ENCODE results near the gene NAGLU. TPM values are rescaled to one million over a fixed set of nuclear protein-coding genes. Genes with fewer than 3 reads are reported as not detected.
A peak's percentile ranks its signal among the peaks of the same experiment; 100 is the strongest.

NAGLU gene
- total and polyA plus RNA-seq, 10 of the 15 experiments (the other 5 are each of a cell fraction or from before 2014, with no cell fraction given): 0.23 to 27.5 (median 8.9) TPM

DNA sequence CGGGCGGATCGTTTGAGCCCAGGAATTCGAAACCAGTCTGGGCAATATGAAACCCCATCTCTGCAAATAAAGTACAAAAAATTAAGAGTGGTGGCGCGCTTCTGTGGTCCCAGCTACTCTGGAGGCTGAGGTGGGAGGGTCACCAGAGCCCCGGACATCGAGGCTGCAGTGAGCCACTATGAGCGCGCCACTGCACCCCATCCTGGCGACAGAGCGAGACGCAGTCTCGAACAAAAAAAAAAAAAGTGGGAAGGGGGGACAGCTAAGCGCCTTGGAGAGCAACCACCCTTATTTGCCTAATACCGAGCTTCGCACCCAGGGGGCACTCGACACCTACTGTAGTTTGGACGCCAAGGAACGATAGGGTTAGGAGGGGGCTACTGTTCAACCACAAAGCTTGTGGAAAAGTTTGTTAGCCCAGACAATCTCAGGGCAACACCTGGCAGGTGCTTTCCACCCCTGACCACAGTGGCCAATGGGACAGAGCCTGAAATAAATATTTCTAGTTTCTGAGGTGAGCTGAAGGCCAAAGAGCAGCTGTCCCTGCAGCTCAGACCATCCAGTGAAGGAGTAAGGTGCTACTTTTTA is 42.3 kb downstream of the NAGLU start (continued):
- peak; percentile 53; the same call in 1 of the 2 replicates for TF ChIP-seq PAX5 (IDR thresholded peaks at IDR 0.05; ENCODE audit: borderline replicate concordance, low read depth, low read length)
- TF ChIP-seq, protein P1, sequence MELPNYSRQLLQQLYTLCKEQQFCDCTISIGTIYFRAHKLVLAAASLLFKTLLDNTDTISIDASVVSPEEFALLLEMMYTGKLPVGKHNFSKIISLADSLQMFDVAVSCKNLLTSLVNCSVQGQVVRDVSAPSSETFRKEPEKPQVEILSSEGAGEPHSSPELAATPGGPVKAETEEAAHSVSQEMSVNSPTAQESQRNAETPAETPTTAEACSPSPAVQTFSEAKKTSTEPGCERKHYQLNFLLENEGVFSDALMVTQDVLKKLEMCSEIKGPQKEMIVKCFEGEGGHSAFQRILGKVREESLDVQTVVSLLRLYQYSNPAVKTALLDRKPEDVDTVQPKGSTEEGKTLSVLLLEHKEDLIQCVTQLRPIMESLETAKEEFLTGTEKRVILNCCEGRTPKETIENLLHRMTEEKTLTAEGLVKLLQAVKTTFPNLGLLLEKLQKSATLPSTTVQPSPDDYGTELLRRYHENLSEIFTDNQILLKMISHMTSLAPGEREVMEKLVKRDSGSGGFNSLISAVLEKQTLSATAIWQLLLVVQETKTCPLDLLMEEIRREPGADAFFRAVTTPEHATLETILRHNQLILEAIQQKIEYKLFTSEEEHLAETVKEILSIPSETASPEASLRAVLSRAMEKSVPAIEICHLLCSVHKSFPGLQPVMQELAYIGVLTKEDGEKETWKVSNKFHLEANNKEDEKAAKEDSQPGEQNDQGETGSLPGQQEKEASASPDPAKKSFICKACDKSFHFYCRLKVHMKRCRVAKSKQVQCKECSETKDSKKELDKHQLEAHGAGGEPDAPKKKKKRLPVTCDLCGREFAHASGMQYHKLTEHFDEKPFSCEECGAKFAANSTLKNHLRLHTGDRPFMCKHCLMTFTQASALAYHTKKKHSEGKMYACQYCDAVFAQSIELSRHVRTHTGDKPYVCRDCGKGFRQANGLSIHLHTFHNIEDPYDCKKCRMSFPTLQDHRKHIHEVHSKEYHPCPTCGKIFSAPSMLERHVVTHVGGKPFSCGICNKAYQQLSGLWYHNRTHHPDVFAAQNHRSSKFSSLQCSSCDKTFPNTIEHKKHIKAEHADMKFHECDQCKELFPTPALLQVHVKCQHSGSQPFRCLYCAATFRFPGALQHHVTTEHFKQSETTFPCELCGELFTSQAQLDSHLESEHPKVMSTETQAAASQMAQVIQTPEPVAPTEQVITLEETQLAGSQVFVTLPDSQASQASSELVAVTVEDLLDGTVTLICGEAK (IDR thresholded peaks at IDR 0.05; ENCODE audit: borderline replicate concordance): no peak
- peak; percentile 94 for TF ChIP-seq NR2F1 (conservative IDR thresholded peaks at IDR 0.05)
- TF ChIP-seq, protein P2, sequence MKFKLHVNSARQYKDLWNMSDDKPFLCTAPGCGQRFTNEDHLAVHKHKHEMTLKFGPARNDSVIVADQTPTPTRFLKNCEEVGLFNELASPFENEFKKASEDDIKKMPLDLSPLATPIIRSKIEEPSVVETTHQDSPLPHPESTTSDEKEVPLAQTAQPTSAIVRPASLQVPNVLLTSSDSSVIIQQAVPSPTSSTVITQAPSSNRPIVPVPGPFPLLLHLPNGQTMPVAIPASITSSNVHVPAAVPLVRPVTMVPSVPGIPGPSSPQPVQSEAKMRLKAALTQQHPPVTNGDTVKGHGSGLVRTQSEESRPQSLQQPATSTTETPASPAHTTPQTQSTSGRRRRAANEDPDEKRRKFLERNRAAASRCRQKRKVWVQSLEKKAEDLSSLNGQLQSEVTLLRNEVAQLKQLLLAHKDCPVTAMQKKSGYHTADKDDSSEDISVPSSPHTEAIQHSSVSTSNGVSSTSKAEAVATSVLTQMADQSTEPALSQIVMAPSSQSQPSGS (IDR thresholded peaks at IDR 0.05; ENCODE audit: low read length): peak; percentile 69; the same call in 1 of the 2 replicates
- TF ChIP-seq NFYB (IDR thresholded peaks at IDR 0.05; ENCODE audit: insufficient read depth, low read depth, low read length): no peak
- 0 out of 2 replicates have a peak, but pooled peaks have one; percentile 8 for TF ChIP-seq ESRRA (IDR thresholded peaks at IDR 0.05; ENCODE audit: low read length)
- TF ChIP-seq TAF1 (IDR thresholded peaks at IDR 0.05; ENCODE audit: borderline replicate concordance, low read depth, low read length): 0 out of 2 replicates have a peak, but pooled peaks have one; percentile 4
- TF ChIP-seq MTA2 (IDR thresholded peaks at IDR 0.05; ENCODE audit: low read depth): peak; percentile 80
- TF ChIP-seq POLR2A (IDR thresholded peaks at IDR 0.05; ENCODE audit: low read depth, low read length): no peak
- TF ChIP-seq CHD1 (IDR thresholded peaks at IDR 0.05; ENCODE audit: low read depth, low read length): no peak
- TF ChIP-seq TCF7 (IDR thresholded peaks at IDR 0.05; ENCODE audit: borderline replicate concordance): no peak
- no peak for TF ChIP-seq FOS (IDR thresholded peaks at IDR 0.05; ENCODE audit: borderline replicate concordance, extremely low read depth, insufficient read length)
- TF ChIP-seq TCF3 (IDR thresholded peaks at IDR 0.05; ENCODE audit: borderline replicate concordance, insufficient read depth, low read depth, low read length): peak; percentile 98
- TF ChIP-seq STAT3 (IDR thresholded peaks at IDR 0.05; ENCODE audit: low read depth, low read length): no peak
- TF ChIP-seq LARP7 (IDR thresholded peaks at IDR 0.05): no peak
- TF ChIP-seq, protein P3, sequence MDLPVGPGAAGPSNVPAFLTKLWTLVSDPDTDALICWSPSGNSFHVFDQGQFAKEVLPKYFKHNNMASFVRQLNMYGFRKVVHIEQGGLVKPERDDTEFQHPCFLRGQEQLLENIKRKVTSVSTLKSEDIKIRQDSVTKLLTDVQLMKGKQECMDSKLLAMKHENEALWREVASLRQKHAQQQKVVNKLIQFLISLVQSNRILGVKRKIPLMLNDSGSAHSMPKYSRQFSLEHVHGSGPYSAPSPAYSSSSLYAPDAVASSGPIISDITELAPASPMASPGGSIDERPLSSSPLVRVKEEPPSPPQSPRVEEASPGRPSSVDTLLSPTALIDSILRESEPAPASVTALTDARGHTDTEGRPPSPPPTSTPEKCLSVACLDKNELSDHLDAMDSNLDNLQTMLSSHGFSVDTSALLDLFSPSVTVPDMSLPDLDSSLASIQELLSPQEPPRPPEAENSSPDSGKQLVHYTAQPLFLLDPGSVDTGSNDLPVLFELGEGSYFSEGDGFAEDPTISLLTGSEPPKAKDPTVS (IDR thresholded peaks at IDR 0.05; ENCODE audit: low read depth, low read length): no peak
- 0 out of 2 replicates have a peak, but pooled peaks have one; percentile 38 for TF ChIP-seq NBN (IDR thresholded peaks at IDR 0.05)
- TF ChIP-seq SUPT20H (IDR thresholded peaks at IDR 0.05; ENCODE audit: borderline replicate concordance, control insufficient read depth, low read depth, low read length): no peak
- TF ChIP-seq, protein P4, sequence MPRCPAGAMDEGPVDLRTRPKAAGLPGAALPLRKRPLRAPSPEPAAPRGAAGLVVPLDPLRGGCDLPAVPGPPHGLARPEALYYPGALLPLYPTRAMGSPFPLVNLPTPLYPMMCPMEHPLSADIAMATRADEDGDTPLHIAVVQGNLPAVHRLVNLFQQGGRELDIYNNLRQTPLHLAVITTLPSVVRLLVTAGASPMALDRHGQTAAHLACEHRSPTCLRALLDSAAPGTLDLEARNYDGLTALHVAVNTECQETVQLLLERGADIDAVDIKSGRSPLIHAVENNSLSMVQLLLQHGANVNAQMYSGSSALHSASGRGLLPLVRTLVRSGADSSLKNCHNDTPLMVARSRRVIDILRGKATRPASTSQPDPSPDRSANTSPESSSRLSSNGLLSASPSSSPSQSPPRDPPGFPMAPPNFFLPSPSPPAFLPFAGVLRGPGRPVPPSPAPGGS (IDR thresholded peaks at IDR 0.05; ENCODE audit: borderline replicate concordance, insufficient read depth, low read depth, low read length, poor library complexity, severe bottlenecking): peak; percentile 46
- 0 out of 4 replicates have a peak, but pooled peaks of 1 of the 2 experiments have one; percentile 19 for TF ChIP-seq SRF (IDR thresholded peaks at IDR 0.05; ENCODE audit: low read depth in 2 of 2, low read length in 2 of 2)

All from GM12878 (cell line).